ENCODE results near the gene CD320.
"Not testable (repeated sequence)": the region's sequence is repeated elsewhere in the genome, so short reads cannot be mapped to it uniquely, and the experiment has no call there.

DNA sequence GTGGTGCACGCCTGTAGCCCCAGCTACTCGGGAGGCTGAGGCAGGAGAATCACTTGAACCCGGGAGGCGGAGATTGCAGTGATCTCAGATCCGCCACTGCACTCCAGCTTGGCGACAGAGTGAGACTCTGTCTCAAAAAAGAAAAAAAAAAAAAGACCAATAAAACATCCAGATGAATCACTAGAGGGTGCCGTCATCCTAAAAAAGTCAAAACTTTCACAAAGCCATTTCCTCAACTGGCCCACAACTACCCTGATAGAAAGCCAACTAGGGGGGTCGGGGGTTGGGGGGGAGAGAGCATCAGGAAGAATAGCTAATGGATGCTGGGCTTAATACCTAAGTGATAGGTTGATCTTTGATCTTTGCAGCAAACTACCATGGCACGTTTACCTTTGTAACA lies 10.7 kb upstream of the CD320 start:
- not testable (repeated sequence) for TF ChIP-seq POLR2A, CTCF (IDR thresholded peaks at IDR 0.05)
